SK-N-SH treated with all-trans-retinoic acid at 6 μM for 48 hours (cell line): ENCODE data around the gene TCP10L.

Experiments
- ATAC-seq: fragments of 200-7000 bp; cut with Tn5 transposase; 3 replicates; pipeline ENCODE4 v1.9.1; 2020; ENCODE audit warnings: mild to moderate bottlenecking, moderate library complexity
- ARNTL ChIP-seq: fragments of 450-650 bp; formaldehyde crosslinking; IDR thresholded peaks from 2 replicates; pipeline ENCODE4 v1.5.0; 2020; ENCODE audit warnings: low read depth, mild to moderate bottlenecking, moderate library complexity, borderline replicate concordance
- CSDC2 ChIP-seq: fragments of 250-450 bp; sonication (Bioruptor Pico); IDR thresholded peaks from 2 replicates; pipeline ENCODE4 v1.5.0; 2020; ENCODE audit warnings: mild to moderate bottlenecking, moderate library complexity
- ESRRG ChIP-seq: fragments of 250-450 bp; sonication (Bioruptor Pico); IDR thresholded peaks from 2 replicates; pipeline ENCODE4 v1.6.1; 2021; ENCODE audit warnings: mild to moderate bottlenecking
- GLIS3 ChIP-seq: fragments of 250-450 bp; sonication (Bioruptor Pico); IDR thresholded peaks from 2 replicates; pipeline ENCODE4 v1.5.0; 2020; ENCODE audit warnings: mild to moderate bottlenecking, moderate library complexity
- ISL1 ChIP-seq: fragments of 250-450 bp; sonication (Bioruptor Pico); IDR thresholded peaks from 2 replicates; pipeline ENCODE4 v2.1.2; 2022; ENCODE audit warnings: mild to moderate bottlenecking, moderate library complexity
- OSR1 ChIP-seq: fragments of 250-450 bp; sonication (Bioruptor Pico); IDR thresholded peaks from 2 replicates; pipeline ENCODE4 v1.8.0; 2022; ENCODE audit warnings: moderate library complexity, mild to moderate bottlenecking, inconsistent platforms
- POU6F1 ChIP-seq: fragments of 250-450 bp; sonication (Bioruptor Pico); IDR thresholded peaks from 2 replicates; pipeline ENCODE4 v1.8.0; 2021; ENCODE audit warnings: low read depth, mild to moderate bottlenecking, moderate library complexity, borderline replicate concordance
- RARB ChIP-seq: fragments of 250-450 bp; sonication (Bioruptor Pico); IDR thresholded peaks from 2 replicates; pipeline ENCODE4 v1.8.0; 2021; ENCODE audit warnings: mild to moderate bottlenecking, moderate library complexity
- SNAI2 ChIP-seq: fragments of 250-450 bp; sonication (Bioruptor Pico); IDR thresholded peaks from 2 replicates; pipeline ENCODE4 v1.5.0; 2020; ENCODE audit warnings: mild to moderate bottlenecking, moderate library complexity
- TCF4 ChIP-seq: fragments of 250-450 bp; sonication (Bioruptor Pico); IDR thresholded peaks from 2 replicates; pipeline ENCODE4 v1.8.0; 2021; ENCODE audit warnings: mild to moderate bottlenecking, moderate library complexity, borderline replicate concordance
- TOX ChIP-seq: fragments of 250-450 bp; sonication (Bioruptor Pico); IDR thresholded peaks from 2 replicates; pipeline ENCODE4 v1.8.0; 2021; ENCODE audit warnings: mild to moderate bottlenecking, moderate library complexity, borderline replicate concordance
- ZC3H10 ChIP-seq: fragments of 250-450 bp; sonication (Bioruptor Pico); IDR thresholded peaks from 2 replicates; pipeline ENCODE4 v1.5.1; 2021; ENCODE audit warnings: mild to moderate bottlenecking, moderate library complexity
- ZFP3 ChIP-seq: fragments of 250-450 bp; sonication (Bioruptor Pico); IDR thresholded peaks from 2 replicates; pipeline ENCODE4 v1.5.0; 2020; ENCODE audit warnings: mild to moderate bottlenecking, moderate library complexity
- ZFP30 ChIP-seq: fragments of 450-650 bp; formaldehyde crosslinking; IDR thresholded peaks from 2 replicates; pipeline ENCODE4 v1.5.0; 2022; ENCODE audit warnings: mild to moderate bottlenecking, moderate library complexity
- ZNF565 ChIP-seq: fragments of 450-650 bp; formaldehyde crosslinking; conservative IDR thresholded peaks from 2 replicates; pipeline ENCODE4 v1.5.0; 2020; ENCODE audit warnings: low read depth, mild to moderate bottlenecking, moderate library complexity
- ZNF70 ChIP-seq: fragments of 450-650 bp; formaldehyde crosslinking; IDR thresholded peaks from 2 replicates; pipeline ENCODE4 v1.5.0; 2020; ENCODE audit warnings: mild to moderate bottlenecking, moderate library complexity
- ZNF8 ChIP-seq: fragments of 450-650 bp; formaldehyde crosslinking; IDR thresholded peaks from 2 replicates; pipeline ENCODE4 v1.5.0; 2020; ENCODE audit warnings: mild to moderate bottlenecking, moderate library complexity
- TF ChIP-seq, protein P1 (sequence below): fragments of 250-450 bp; sonication (Bioruptor Pico); IDR thresholded peaks from 2 replicates; pipeline ENCODE4 v1.5.1; 2021; ENCODE audit warnings: mild to moderate bottlenecking, moderate library complexity
- TF ChIP-seq, protein P2 (sequence below): fragments of 250-450 bp; sonication (Bioruptor Pico); IDR thresholded peaks from 2 replicates; pipeline ENCODE4 v1.5.0; 2020; ENCODE audit warnings: mild to moderate bottlenecking, moderate library complexity
- TF ChIP-seq, protein P3 (sequence below): fragments of 250-450 bp; sonication (Bioruptor Pico); IDR thresholded peaks from 2 replicates; pipeline ENCODE4 v1.5.1; 2020; ENCODE audit warnings: low read depth, mild to moderate bottlenecking, moderate library complexity
- TF ChIP-seq, protein P4 (sequence below): fragments of 250-450 bp; sonication (Bioruptor Pico); IDR thresholded peaks from 2 replicates; pipeline ENCODE4 v1.8.0; 2020; ENCODE audit warnings: mild to moderate bottlenecking, moderate library complexity, borderline replicate concordance

The TCP10L gene

DNA sequence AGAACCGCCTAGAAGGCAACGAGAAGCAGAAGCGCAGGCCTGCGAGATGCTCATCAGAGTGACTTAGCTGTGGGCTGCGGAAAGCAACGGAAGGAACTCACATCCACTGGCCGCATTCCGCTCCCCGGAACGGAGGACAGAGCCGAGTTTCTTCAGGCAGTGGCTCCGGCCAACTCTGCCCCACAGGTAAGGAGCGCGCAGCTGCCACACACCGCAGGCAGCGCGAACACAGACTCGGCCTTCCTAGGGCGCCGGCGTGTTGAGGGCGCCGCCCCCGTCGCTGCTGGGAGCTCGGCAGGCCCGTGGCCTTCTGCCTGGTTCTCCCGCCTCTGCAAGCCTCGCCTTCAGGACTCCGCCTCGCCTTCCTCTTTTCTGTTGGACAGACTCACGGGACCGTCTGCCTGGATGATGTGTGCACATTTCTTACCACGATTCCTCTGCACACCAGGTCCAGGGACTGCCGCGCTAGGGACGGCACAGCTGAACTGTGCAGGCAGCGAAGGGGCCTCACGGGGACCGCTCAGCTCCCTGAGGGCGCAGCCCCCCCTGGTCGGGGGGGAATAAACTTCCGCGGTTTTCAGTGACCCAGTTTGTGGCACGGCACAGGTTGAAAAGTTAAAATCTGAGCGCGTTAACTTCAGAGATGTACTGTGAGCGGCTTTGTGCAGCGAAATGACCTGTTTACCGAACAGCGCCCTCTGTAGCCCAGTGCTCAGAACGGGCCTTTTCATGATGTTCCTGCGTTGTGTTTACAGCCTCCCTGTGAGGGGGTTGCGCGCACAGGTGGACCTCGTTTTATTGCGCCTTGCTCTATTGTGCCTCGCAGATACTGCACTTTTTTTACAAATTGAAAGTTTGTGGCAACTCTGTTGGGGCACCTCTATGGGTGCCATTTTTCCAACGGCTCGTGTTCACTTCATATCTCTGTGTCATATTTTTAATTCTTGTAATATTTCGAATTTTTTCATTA, 15.8 kb downstream of the TCP10L start:
- peak; percentile 98 for ATAC-seq
- TF ChIP-seq CSDC2 (CRISPR knock-in tag): no peak
- no peak for TF ChIP-seq ZNF565 (CRISPR knock-in tag)
- no peak for TF ChIP-seq SNAI2 (CRISPR knock-in tag)
- TF ChIP-seq, protein P1, sequence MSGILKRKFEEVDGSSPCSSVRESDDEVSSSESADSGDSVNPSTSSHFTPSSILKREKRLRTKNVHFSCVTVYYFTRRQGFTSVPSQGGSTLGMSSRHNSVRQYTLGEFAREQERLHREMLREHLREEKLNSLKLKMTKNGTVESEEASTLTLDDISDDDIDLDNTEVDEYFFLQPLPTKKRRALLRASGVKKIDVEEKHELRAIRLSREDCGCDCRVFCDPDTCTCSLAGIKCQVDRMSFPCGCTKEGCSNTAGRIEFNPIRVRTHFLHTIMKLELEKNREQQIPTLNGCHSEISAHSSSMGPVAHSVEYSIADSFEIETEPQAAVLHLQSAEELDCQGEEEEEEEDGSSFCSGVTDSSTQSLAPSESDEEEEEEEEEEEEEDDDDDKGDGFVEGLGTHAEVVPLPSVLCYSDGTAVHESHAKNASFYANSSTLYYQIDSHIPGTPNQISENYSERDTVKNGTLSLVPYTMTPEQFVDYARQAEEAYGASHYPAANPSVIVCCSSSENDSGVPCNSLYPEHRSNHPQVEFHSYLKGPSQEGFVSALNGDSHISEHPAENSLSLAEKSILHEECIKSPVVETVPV (CRISPR knock-in tag): no peak
- TF ChIP-seq ZC3H10 (CRISPR knock-in tag): no peak
- TF ChIP-seq RARB: no peak
- TF ChIP-seq POU6F1 (CRISPR knock-in tag): no peak

- no peak for ATAC-seq
- TF ChIP-seq ZNF70 (CRISPR knock-in tag) (no peak), ESRRG (CRISPR knock-in tag) (no peak), CSDC2 (CRISPR knock-in tag) (no peak), ZNF565 (CRISPR knock-in tag) (no peak), ZFP3 (CRISPR knock-in tag) (no peak), OSR1 (CRISPR knock-in tag) (no peak), ZFP30 (CRISPR knock-in tag) (no peak), ARNTL (no peak), TCF4 (CRISPR knock-in tag) (no peak), GLIS3 (CRISPR knock-in tag) (no peak), ISL1 (CRISPR knock-in tag) (no peak), TOX (no peak), ZC3H10 (CRISPR knock-in tag) (no peak), ZNF8 (CRISPR knock-in tag) (no peak)
- TF ChIP-seq, protein P2, sequence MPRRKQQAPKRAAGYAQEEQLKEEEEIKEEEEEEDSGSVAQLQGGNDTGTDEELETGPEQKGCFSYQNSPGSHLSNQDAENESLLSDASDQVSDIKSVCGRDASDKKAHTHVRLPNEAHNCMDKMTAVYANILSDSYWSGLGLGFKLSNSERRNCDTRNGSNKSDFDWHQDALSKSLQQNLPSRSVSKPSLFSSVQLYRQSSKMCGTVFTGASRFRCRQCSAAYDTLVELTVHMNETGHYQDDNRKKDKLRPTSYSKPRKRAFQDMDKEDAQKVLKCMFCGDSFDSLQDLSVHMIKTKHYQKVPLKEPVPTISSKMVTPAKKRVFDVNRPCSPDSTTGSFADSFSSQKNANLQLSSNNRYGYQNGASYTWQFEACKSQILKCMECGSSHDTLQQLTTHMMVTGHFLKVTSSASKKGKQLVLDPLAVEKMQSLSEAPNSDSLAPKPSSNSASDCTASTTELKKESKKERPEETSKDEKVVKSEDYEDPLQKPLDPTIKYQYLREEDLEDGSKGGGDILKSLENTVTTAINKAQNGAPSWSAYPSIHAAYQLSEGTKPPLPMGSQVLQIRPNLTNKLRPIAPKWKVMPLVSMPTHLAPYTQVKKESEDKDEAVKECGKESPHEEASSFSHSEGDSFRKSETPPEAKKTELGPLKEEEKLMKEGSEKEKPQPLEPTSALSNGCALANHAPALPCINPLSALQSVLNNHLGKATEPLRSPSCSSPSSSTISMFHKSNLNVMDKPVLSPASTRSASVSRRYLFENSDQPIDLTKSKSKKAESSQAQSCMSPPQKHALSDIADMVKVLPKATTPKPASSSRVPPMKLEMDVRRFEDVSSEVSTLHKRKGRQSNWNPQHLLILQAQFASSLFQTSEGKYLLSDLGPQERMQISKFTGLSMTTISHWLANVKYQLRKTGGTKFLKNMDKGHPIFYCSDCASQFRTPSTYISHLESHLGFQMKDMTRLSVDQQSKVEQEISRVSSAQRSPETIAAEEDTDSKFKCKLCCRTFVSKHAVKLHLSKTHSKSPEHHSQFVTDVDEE (CRISPR knock-in tag): no peak
Observed at GRCh38 chr21:32567626-32568025, 17.7 kb downstream of the TCP10L start.

DNA sequence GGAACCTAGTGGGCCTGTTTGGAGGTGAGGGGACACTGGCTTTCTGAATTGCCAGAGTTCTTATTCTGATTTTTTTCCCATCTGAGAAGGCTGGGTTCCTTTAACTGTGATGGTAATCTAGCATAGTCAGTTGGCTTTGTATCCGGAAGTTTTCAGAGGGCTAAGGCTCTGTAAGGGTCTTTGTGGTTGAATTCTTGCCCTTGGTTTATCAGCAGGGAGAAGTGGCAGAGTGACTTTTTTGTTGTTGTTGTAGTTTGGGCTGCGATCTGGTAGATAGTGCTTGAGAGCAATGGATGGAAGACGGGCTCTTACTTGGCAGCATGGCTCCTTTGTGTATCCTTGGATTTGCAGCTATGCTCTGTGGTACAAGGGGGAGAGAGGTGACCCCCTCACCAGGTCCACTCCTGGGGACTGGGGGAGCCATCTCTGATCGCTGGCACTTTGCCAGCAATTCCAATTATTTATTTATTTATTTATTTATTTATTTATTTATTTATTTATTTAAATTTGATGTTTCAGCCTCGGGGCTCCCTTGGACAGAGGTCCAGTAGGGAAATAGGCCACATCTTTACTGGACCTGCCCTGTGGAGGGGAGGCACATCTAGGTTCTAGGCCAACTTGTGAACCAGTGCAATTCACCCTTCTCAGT, 18.5 kb downstream of the TCP10L start:
- TF ChIP-seq ARNTL: no peak
- no peak for TF ChIP-seq ZNF70 (CRISPR knock-in tag)
- no peak for TF ChIP-seq RARB
- TF ChIP-seq, protein P3, sequence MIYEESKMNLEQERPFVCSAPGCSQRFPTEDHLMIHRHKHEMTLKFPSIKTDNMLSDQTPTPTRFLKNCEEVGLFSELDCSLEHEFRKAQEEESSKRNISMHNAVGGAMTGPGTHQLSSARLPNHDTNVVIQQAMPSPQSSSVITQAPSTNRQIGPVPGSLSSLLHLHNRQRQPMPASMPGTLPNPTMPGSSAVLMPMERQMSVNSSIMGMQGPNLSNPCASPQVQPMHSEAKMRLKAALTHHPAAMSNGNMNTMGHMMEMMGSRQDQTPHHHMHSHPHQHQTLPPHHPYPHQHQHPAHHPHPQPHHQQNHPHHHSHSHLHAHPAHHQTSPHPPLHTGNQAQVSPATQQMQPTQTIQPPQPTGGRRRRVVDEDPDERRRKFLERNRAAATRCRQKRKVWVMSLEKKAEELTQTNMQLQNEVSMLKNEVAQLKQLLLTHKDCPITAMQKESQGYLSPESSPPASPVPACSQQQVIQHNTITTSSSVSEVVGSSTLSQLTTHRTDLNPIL (CRISPR knock-in tag): no peak
- no peak for TF ChIP-seq ZC3H10 (CRISPR knock-in tag)
- TF ChIP-seq, protein P4, sequence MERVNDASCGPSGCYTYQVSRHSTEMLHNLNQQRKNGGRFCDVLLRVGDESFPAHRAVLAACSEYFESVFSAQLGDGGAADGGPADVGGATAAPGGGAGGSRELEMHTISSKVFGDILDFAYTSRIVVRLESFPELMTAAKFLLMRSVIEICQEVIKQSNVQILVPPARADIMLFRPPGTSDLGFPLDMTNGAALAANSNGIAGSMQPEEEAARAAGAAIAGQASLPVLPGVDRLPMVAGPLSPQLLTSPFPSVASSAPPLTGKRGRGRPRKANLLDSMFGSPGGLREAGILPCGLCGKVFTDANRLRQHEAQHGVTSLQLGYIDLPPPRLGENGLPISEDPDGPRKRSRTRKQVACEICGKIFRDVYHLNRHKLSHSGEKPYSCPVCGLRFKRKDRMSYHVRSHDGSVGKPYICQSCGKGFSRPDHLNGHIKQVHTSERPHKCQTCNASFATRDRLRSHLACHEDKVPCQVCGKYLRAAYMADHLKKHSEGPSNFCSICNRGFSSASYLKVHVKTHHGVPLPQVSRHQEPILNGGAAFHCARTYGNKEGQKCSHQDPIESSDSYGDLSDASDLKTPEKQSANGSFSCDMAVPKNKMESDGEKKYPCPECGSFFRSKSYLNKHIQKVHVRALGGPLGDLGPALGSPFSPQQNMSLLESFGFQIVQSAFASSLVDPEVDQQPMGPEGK (CRISPR knock-in tag): no peak
- TF ChIP-seq ZFP3 (CRISPR knock-in tag): no peak
- ATAC-seq: no peak
